Kidney (tissue), 14 donors: ENCODE measurements around the gene POLR3A. TPM values are rescaled to one million over a fixed set of nuclear protein-coding genes. Genes with fewer than 3 reads are reported as not detected.

Source experiments
- DNase-seq, 5 donors: peaks; one replicate each; pipeline ENCODE4 v3.0.0-alpha.2; 2013 to 2020
- FAIRE-seq: peaks from 2 replicates; lab custom pipeline; 2012; peaks lifted over from hg19 to GRCh38; lab: Jason Lieb, UNC
- H3K27ac ChIP-seq, 2 donors: one replicate each; pipeline ENCODE4 v1.7.0; 2013; ENCODE audit warnings: low read depth in 2 of 2, low read length in 2 of 2, inconsistent platforms in 1 of 2
- H3K27me3 ChIP-seq: one replicate; pipeline ENCODE4 v1.7.1; 2013; ENCODE audit warnings: low read length, inconsistent platforms; ENCODE audit not compliant: control insufficient read depth, insufficient read depth
- H3K36me3 ChIP-seq, 3 donors: one replicate each; pipeline versions ENCODE4 v1.7.0 to v1.7.1; 2013; ENCODE audit warnings: low read length in 3 of 3, control low read depth in 1 of 3, inconsistent platforms in 1 of 3; ENCODE audit not compliant: insufficient read depth in 3 of 3, control insufficient read depth in 2 of 3
- H3K4me1 ChIP-seq, 3 donors: one replicate each; pipeline versions ENCODE4 v1.7.0 to v1.7.1; 2013; ENCODE audit warnings: low read length in 3 of 3, inconsistent platforms in 1 of 3, low read depth in 1 of 3; ENCODE audit not compliant: control insufficient read depth in 2 of 3, insufficient read depth in 2 of 3
- H3K4me3 ChIP-seq, 3 donors: one replicate each; pipeline versions ENCODE4 v1.7.0 to v1.8.1; 2013; ENCODE audit warnings: low read length in 3 of 3, control low read depth in 1 of 3, inconsistent platforms in 1 of 3
- H3K9ac ChIP-seq, 3 donors: one replicate each; pipeline versions ENCODE4 v1.7.0 to v1.7.1; 2013; ENCODE audit warnings: low read length in 3 of 3, control low read depth in 1 of 3, inconsistent platforms in 1 of 3
- H3K9me3 ChIP-seq, 3 donors: one replicate each; pipeline versions ENCODE4 v1.7.0 to v1.7.1; 2013; ENCODE audit warnings: low read length in 3 of 3, control low read depth in 1 of 3, inconsistent platforms in 1 of 3; ENCODE audit not compliant: control insufficient read depth in 2 of 3, insufficient read depth in 1 of 3
- intact Hi-C: fragments of 100-400 bp; cut with DNase I; formaldehyde crosslinking; loops from one replicate; pipeline ENCODE4 v1.11.1; 2022
- polyA plus RNA-seq: library from polyadenylated mRNA; stranded (reverse); fragments of 350-450 nt; fragmentation: Illumina TruSeq; extraction: RNeasy Lipid Tissue Mini Kit (QIAGEN cat#74804); gene quantifications from one replicate; pipeline ENCODE4 v1.2.3, GENCODE V29; 2014; ENCODE audit warnings: low read depth, low replicate concordance; ENCODE audit not compliant: insufficient read depth
- total RNA-seq: library from RNA; stranded (reverse); fragmentation: NEBNext Ultra II Directional; extraction: Animal tissue kit (Norgen Biotek cat#: 25700); gene quantifications from one replicate; pipeline ENCODE4 v1.2.1, GENCODE V29; 2021
- TF ChIP-seq, protein P1 (sequence below): IDR thresholded peaks from 3 replicates; pipeline ENCODE4 v1.5.1; 2012; ENCODE audit warnings: mild to moderate bottlenecking, moderate library complexity, borderline replicate concordance; ENCODE audit not compliant: insufficient read depth; ENCODE audit errors: extremely low read depth
- donor health status: control.
- donor health status: control.
- donor health status: control.
- donor health status: control.
- donor health status: control.
- donor health status: DM: yes; HTN: yes; CAD: no.
- donor health status: Normal renal cell carcinoma (clear cell type).

POLR3A gene
- total and polyA plus RNA-seq, 2 donors from 2014 or later, result 4.9 to 13.3 TPM

- no peaks in the 10 kb centered on the region for H3K9me3 ChIP-seq
- TF ChIP-seq, protein P1, sequence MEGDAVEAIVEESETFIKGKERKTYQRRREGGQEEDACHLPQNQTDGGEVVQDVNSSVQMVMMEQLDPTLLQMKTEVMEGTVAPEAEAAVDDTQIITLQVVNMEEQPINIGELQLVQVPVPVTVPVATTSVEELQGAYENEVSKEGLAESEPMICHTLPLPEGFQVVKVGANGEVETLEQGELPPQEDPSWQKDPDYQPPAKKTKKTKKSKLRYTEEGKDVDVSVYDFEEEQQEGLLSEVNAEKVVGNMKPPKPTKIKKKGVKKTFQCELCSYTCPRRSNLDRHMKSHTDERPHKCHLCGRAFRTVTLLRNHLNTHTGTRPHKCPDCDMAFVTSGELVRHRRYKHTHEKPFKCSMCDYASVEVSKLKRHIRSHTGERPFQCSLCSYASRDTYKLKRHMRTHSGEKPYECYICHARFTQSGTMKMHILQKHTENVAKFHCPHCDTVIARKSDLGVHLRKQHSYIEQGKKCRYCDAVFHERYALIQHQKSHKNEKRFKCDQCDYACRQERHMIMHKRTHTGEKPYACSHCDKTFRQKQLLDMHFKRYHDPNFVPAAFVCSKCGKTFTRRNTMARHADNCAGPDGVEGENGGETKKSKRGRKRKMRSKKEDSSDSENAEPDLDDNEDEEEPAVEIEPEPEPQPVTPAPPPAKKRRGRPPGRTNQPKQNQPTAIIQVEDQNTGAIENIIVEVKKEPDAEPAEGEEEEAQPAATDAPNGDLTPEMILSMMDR, result no peak
- FAIRE-seq, result no peak
- H3K4me3 ChIP-seq, result peak overlapping the region in 2 of 3 donors; percentile 73 to 97
- no peak for DNase-seq
- H3K4me1 ChIP-seq, result peaks cover 3 to 7% (median 6%) of the 10 kb centered on the region in 3 donors
- no peaks in the 10 kb centered on the region for H3K27me3 ChIP-seq
- H3K9ac ChIP-seq, result peak overlapping the region; percentile 9 to 81 (median 71)
- intact Hi-C loops, result no loop called here
- H3K27ac ChIP-seq, result no peak overlapping the region
- H3K36me3 ChIP-seq, result peaks cover 24 to 42% (median 27%) of the 10 kb centered on the region in 3 donors
Observed at GRCh38 chr10:78035025-78035424, 5.7 kb upstream of the POLR3A start.

GRCh38 chr10:78033637-78034470 lies 4.5 kb upstream of the POLR3A start, which contains the start of gene RPS24:
Gene RPS24, plus strand, starts transcription at chr10:78033863. Its CDS starts 39 bp downstream, at chr10:78033902.
- peak within 1 kb of the TSS; percentile 73 to 97 (median 96) for H3K4me3 ChIP-seq
- H3K27ac ChIP-seq, result peak within 1 kb of the TSS in 1 of 2 donors; percentile 79
- TF ChIP-seq, protein P1, result peak; percentile 7
- peak; percentile 97 to 99 (median 98) for DNase-seq
- H3K27me3 ChIP-seq, result no peaks in the 10 kb centered on the region
- peaks cover 22 to 30% (median 23%) of the 10 kb centered on the region in 3 donors for H3K36me3 ChIP-seq
- peak within 1 kb of the TSS; percentile 71 to 91 (median 81) for H3K9ac ChIP-seq
- FAIRE-seq, result peak; percentile 96
- no peaks in the 10 kb centered on the region for H3K9me3 ChIP-seq
- peaks cover 3 to 10% (median 9%) of the 10 kb centered on the region in 3 donors for H3K4me1 ChIP-seq
- intact Hi-C loops, result no loop called here

- H3K9ac ChIP-seq, result peak overlapping the region in 1 of 3 donors; percentile 91
- peaks cover 3 to 12% (median 11%) of the 10 kb centered on the region in 3 donors for H3K4me1 ChIP-seq
- no peak for FAIRE-seq
Observed at GRCh38 chr10:78033387-78033636, 4.0 kb upstream of the POLR3A start.

More at GRCh38 chr10:78033387-78033636, 4.0 kb upstream of the POLR3A start:
- peak overlapping the region; percentile 73 to 97 (median 96) for H3K4me3 ChIP-seq
- H3K27me3 ChIP-seq, result no peaks in the 10 kb centered on the region
- H3K9me3 ChIP-seq, result no peaks in the 10 kb centered on the region
- peaks cover 22 to 26% (median 23%) of the 10 kb centered on the region in 3 donors for H3K36me3 ChIP-seq
- intact Hi-C loops, result no loop called here
- peak overlapping the region in 1 of 2 donors; percentile 79 for H3K27ac ChIP-seq
- TF ChIP-seq, protein P1, result no peak
- DNase-seq, result no peak
